ENCODE data around the gene ENO4. TPM values are rescaled to one million over a fixed set of nuclear protein-coding genes. Genes with fewer than 3 reads are reported as not detected.
A peak's percentile ranks its signal among the peaks of the same experiment; 100 is the strongest.

ENO4 gene
- total RNA-seq, 1 donor from 2014 or later = not detected

DNA sequence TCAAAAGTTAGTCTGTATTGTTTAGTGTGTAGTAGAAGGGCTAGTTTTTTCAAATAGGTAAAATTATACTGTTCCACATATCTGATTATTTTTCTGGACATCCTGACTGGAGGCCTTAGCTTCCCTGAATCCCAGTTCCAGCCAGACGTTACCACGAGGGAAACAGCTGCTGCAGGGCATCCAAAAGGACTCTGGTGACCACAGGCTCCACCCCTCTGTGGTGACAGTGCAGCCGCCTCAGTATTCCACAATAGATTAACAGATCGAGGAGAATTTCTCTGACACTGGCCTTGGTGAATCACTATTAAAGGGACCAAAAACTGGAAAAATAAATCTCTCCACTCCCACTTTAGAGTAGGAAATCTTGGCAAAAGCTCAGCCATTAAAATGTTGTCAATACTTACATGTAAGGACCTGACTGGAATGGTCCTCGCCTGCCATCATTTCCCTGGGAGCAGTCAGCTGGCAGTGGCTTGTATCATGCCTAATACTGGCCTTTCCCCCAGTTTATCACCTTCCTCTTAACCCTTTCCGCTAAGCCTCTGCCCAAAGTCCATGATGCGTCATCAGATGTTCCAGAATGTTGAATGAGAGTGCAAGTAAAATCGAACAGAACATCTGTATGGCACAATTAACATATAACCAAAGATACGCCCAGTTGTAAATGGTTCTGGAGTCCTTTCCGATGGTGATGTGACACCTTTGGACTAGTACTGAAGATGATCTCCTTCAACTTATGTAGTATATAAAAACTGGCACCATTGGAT, 31.6 kb downstream of the ENO4 start:
- TF ChIP-seq CTCF (IDR thresholded peaks at IDR 0.05) = no peak
- no peak for DNase-seq
- Histone ChIP-seq H3K4me3 (no peak overlapping the region), H3K27ac (no peak overlapping the region), H3K4me1 (no peaks in the 10 kb centered on the region), H3K27me3 (no peaks in the 10 kb centered on the region), H3K36me3 (no peaks in the 10 kb centered on the region), H3K9me3 (no peaks in the 10 kb centered on the region)
- intact Hi-C loops (cut with DNase I) = no loop called here
- no peak for ATAC-seq

DNA sequence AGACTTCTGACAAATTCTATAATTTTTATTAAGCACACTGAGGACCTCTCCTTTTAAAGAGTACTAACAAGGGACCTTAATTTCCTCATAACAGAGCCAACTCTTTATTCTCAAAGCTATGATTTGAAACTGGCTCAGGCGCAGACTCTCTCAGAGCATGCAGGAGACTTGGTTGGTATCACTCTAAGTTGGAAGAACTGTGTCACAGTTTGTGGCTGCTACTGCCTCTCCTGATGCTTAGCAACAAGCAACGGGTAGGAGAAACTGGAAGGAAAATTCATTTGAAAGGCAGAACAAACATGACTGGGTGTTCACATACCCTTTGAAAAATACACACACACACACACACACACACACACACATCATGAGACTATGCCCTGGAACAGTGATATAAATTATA, 33.3 kb downstream of the ENO4 start:
- Histone ChIP-seq H3K9me3 (no peaks in the 10 kb centered on the region), H3K4me1 (no peaks in the 10 kb centered on the region), H3K4me3 (no peak overlapping the region), H3K27ac (no peak overlapping the region), H3K36me3 (no peaks in the 10 kb centered on the region), H3K27me3 (no peaks in the 10 kb centered on the region)
- no peak for ATAC-seq
- no peak for DNase-seq
- TF ChIP-seq CTCF (IDR thresholded peaks at IDR 0.05) = no peak
- intact Hi-C loops (cut with DNase I) = no loop called here

GRCh38 chr10:116886772-116887171, 37.5 kb downstream of the ENO4 start:
- H3K4me3 ChIP-seq = no peak overlapping the region
- no peak for TF ChIP-seq CTCF (IDR thresholded peaks at IDR 0.05)
- H3K9me3 ChIP-seq = no peaks in the 10 kb centered on the region
- no peak for DNase-seq
- H3K27me3 ChIP-seq = no peaks in the 10 kb centered on the region
- no peaks in the 10 kb centered on the region for H3K4me1 ChIP-seq
- ATAC-seq = no peak
- H3K36me3 ChIP-seq = no peaks in the 10 kb centered on the region
- H3K27ac ChIP-seq = no peak overlapping the region
- intact Hi-C loops (cut with DNase I) = no loop called here

DNA sequence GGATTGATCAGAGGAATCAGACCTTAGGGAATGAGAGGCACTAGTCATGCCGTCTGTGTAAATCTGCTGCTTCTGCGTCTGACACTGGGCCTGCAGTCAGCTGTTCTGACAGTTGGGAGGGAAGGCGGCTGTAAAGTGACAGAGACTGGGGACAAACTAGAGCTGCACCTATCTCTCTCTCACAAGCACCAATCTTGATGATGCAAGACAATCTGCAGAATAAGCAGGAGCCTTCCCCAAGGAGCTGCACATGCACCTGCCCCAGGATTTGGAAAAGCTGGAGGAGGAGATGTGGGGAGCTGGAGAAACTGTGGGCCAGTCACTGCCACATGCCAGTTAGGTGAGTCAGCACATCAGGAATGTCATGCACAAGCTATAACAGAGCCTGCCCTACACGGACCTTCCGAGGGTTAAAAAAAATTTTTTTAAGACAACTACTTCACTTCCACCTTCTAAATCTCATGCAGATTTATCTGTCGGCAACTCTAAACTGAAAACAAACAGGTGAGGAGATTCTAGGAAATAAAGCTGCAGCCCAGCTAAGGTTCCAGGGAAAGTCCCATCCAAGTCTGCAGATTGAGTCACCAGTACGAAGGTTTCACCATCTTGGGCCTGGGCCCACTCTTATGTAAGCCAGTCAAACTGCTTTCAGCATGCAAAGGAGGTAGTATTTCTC, 39.2 kb downstream of the ENO4 start:
- ATAC-seq = peak; percentile 86
- H3K4me1 ChIP-seq = no peaks in the 10 kb centered on the region
- H3K27me3 ChIP-seq = no peaks in the 10 kb centered on the region
- no peak for TF ChIP-seq CTCF (IDR thresholded peaks at IDR 0.05)
- no peaks in the 10 kb centered on the region for H3K36me3 ChIP-seq
- intact Hi-C loops (cut with DNase I) = no loop called here
- no peak overlapping the region for H3K27ac ChIP-seq
- DNase-seq = no peak
- no peak overlapping the region for H3K4me3 ChIP-seq
- H3K9me3 ChIP-seq = no peaks in the 10 kb centered on the region

DNA sequence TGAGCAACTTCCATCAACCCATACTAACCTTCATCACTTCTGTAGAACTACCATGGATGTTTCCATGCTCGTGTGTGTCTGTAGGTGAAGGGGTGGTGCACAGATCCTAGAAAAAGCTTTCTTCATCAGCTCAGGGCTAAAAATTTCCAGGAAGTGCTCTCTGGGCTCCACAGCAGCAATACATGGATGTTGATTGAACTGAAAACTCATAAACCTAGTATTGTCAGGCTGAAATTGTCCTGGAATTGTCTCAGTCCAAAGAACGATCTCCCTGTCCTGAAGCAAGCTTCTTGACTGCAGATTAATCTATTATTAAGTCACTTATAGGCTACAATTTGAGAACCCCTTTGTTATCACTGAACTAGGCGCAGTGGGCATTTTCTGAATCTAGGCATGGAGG, 39.8 kb downstream of the ENO4 start:
- DNase-seq (no peak), ATAC-seq (no peak)
- Histone ChIP-seq H3K36me3 (no peaks in the 10 kb centered on the region), H3K9me3 (no peaks in the 10 kb centered on the region), H3K4me3 (no peak overlapping the region), H3K27me3 (no peaks in the 10 kb centered on the region), H3K27ac (no peak overlapping the region), H3K4me1 (no peaks in the 10 kb centered on the region)
- intact Hi-C loops (cut with DNase I) = no loop called here
- no peak for TF ChIP-seq CTCF (IDR thresholded peaks at IDR 0.05)
